ENCODE measurements around the gene FIG4. TPM values are rescaled to one million over a fixed set of nuclear protein-coding genes. Genes with fewer than 3 reads are reported as not detected.

The FIG4 gene
- 25.5 TPM for total RNA-seq

GRCh38 chr6:109690737-109691621 is at the start of gene FIG4, which contains the start of gene AK9:
Gene FIG4, plus strand, starts transcription at chr6:109691296. Its CDS starts 140 bp downstream, at chr6:109691436.
Gene AK9, minus strand, starts transcription at chr6:109691202. Its CDS starts 15,457 bp downstream, at chr6:109675745.

Other genes with a start within 250 kb of the FIG4 start
- 29.0 TPM for gene MICAL1, start 235.5 kb upstream of the FIG4 start, total RNA-seq
- gene ZBTB24, start 208.1 kb upstream of the FIG4 start, total RNA-seq: 13.1 TPM
- 8.1 TPM for gene AK9, start 94 bp upstream of the FIG4 start, total RNA-seq

All from metanephros (tissue), 1 donor.